ENCODE data around the gene TOB2. TPM values are rescaled to one million over a fixed set of nuclear protein-coding genes. Genes with fewer than 3 reads are reported as not detected.

The TOB2 gene, protein sequence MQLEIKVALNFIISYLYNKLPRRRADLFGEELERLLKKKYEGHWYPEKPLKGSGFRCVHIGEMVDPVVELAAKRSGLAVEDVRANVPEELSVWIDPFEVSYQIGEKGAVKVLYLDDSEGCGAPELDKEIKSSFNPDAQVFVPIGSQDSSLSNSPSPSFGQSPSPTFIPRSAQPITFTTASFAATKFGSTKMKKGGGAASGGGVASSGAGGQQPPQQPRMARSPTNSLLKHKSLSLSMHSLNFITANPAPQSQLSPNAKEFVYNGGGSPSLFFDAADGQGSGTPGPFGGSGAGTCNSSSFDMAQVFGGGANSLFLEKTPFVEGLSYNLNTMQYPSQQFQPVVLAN
- 12.6 and 28.4 TPM in 2 replicates for total RNA-seq (2011; cell fraction: chromatin; rRNA removed; ENCODE audit: low replicate concordance)
- total RNA-seq (2011; cell fraction: nucleolus; rRNA removed) = 13.4 and 17.7 TPM in 2 replicates
- 17.2 and 21.9 TPM in 2 replicates for total RNA-seq (2011; cell fraction: nucleoplasm; rRNA removed)
- total RNA-seq (2014; rRNA removed) (10.1 and 14.0 TPM in 2 replicates), total RNA-seq (2014; rRNA removed; fragmentation: Illumina TruSeq; extraction: Trizol) (5.8 and 5.9 TPM in 2 replicates), total RNA-seq (2015; rRNA removed; fragmentation: Illumina TruSeq; extraction: Trizol) (8.0 and 8.4 TPM in 2 replicates), total RNA-seq (2021) (17.4 and 20.5 TPM in 2 replicates), polyA plus RNA-seq (2011; rRNA removed) (3.6 and 6.7 TPM in 2 replicates), polyA plus RNA-seq (2014; fragmentation: Illumina TruSeq; extraction: Trizol) (11.6 and 11.8 TPM in 2 replicates), polyA plus RNA-seq (2014; fragmentation: Nextera tagmentation; extraction: Ambion mirVana) (1 to 10 TPM; 3.3 to 6.2 TPM), polyA plus RNA-seq (2014; rRNA removed) (7.3 and 7.7 TPM in 2 replicates), polyA minus RNA-seq (2011; rRNA and poly(A)+ RNA removed) (5.2 and 5.4 TPM in 2 replicates), Bru-seq, nascent RNA (percentile 81 among the genes with signal in this experiment), BruChase-seq, experiment 1, labeled RNA remaining after a 2-hour chase (percentile 88 among the genes with signal in this experiment), BruChase-seq, experiment 2, labeled RNA remaining after a 6-hour chase (percentile 89 among the genes with signal in this experiment)
- polyA plus RNA-seq (2011; cell fraction: cytosol; rRNA removed) = 5.7 and 7.7 TPM in 2 replicates
- 6.8 and 9.9 TPM in 2 replicates for polyA plus RNA-seq (2011; cell fraction: nucleus; rRNA removed)
- 7.9 and 9.5 TPM in 2 replicates for polyA plus RNA-seq (2012)
- polyA minus RNA-seq (2011; cell fraction: cytosol; rRNA and poly(A)+ RNA removed) = 8.1 and 9.7 TPM in 2 replicates
- 3.3 and 3.6 TPM in 2 replicates for polyA minus RNA-seq (2011; cell fraction: nucleus; rRNA and poly(A)+ RNA removed)
- long read RNA-seq, experiment 1, full-length matches to known transcripts = 4 of 86 reads
- long read RNA-seq, experiment 1, partial matches to known transcripts = 0 of 86 reads
- long read RNA-seq, experiment 1, other reads (novel, unspliced or antisense) = 82 of 86 reads
- long read RNA-seq, experiment 2, full-length matches to known transcripts = 4 of 24 reads
- long read RNA-seq, experiment 2, partial matches to known transcripts = 0 of 24 reads
- long read RNA-seq, experiment 2, other reads (novel, unspliced or antisense) = 20 of 24 reads
- long read RNA-seq, experiment 3, full-length matches to known transcripts = 2 of 5 reads
- long read RNA-seq, experiment 3, partial matches to known transcripts = 0 of 5 reads
- long read RNA-seq, experiment 3, other reads (novel, unspliced or antisense) = 3 of 5 reads

GRCh38 chr22:41446639-41447434, at the start of gene TOB2:
TOB2 (minus strand) TSS chr22:41446801; CDS start chr22:41437345, 9,456 bp downstream.
- in situ Hi-C loops (cut with MboI) (no loop called here), intact Hi-C loops (cut with micrococcal nuclease) (no loop called here)
- Histone ChIP-seq H3K79me2 (ENCODE audit: control insufficient read depth, insufficient read depth, low read length) (peaks cover 60% of the 10 kb centered on the region), H3K9ac (ENCODE audit: insufficient read depth in 1 of 2, low read depth in 2 of 2, low read length in 2 of 2) (peak within 1 kb of the TSS; percentile 89 to 96), H3K27ac (ENCODE audit: extremely low read depth, low read depth, low read length) (peak within 1 kb of the TSS; percentile 94), H3K9me1 (ENCODE audit: control insufficient read depth, insufficient read depth, low read length) (no peaks in the 10 kb centered on the region), H3K9me3 (replicated peaks; ENCODE audit: control insufficient read depth, insufficient read depth, low read depth, low read length) (no peaks in the 10 kb centered on the region), H3K4me2 (ENCODE audit: insufficient read depth, low read length) (peak within 1 kb of the TSS; percentile 94), H3K4me3 (peak within 1 kb of the TSS; percentile 92), H4K20me1 (replicated peaks; ENCODE audit: control insufficient read depth, insufficient read depth, low read length) (peaks cover 6% of the 10 kb centered on the region), H3K4me1 (replicated peaks in 1 of 2; ENCODE audit: control insufficient read depth in 2 of 2, insufficient read depth in 2 of 2, low read length in 2 of 2) (peaks cover 6 to 26% of the 10 kb centered on the region in 2 experiments; a peak in 4 of 5 replicates), H2AFZ (ENCODE audit: low read depth, low read length) (peak within 1 kb of the TSS; percentile 84), H3K27me3 (ENCODE audit: control insufficient read depth in 2 of 2, insufficient read depth in 2 of 2, low read length in 2 of 2) (no peaks in the 10 kb centered on the region), H3K36me3 (ENCODE audit: control insufficient read depth, insufficient read depth, low read length) (peaks cover 15% of the 10 kb centered on the region)
- DNase-seq (ENCODE audit: extremely low read depth in 1 of 4, low spot score in 3 of 4) (peak; percentile 74 to 94 (median 84)), ATAC-seq (peak; percentile 63), FAIRE-seq (no peak)
- POLR2A ChIA-PET = interaction anchor here (0.5 to 3.0 kb wide), 16 partner anchors 9 to 1982 kb away, joined by 3 to 36 read pairs (median 4); partner anchors contain the start of genes ACO2, PHF5A and TEF
- WGBS (ENCODE audit: insufficient coverage, low coverage, missing lambda C conversion rate) = 0% methylated on average over 20 of the region's 85 CpGs
- TSS peak; percentile 82 for BruUV-seq (replicated peaks)
- CTCF ChIA-PET (ENCODE audit: low intra/inter-chr PET ratio) = no interaction called here
- TF ChIP-seq CREB5 (CRISPR knock-in tag; IDR thresholded peaks at IDR 0.05) (no peak), ERF (CRISPR knock-in tag; IDR thresholded peaks at IDR 0.05) (peak; percentile 42; the same call in 1 of the 2 replicates), BHLHE40 (IDR thresholded peaks at IDR 0.05; ENCODE audit: low read length) (peak; percentile 61), RFX5 (IDR thresholded peaks at IDR 0.05; ENCODE audit: low read depth, low read length) (peak; percentile 67), MTA2 (IDR thresholded peaks at IDR 0.05; ENCODE audit: low read depth) (0 out of 2 replicates have a peak, but pooled peaks have one; percentile 13), ZNF551 (CRISPR knock-in tag; IDR thresholded peaks at IDR 0.05) (no peak), E2F8 (IDR thresholded peaks at IDR 0.05; ENCODE audit: low read depth, partially characterized antibody) (no peak), ZNF184 (CRISPR knock-in tag; IDR thresholded peaks at IDR 0.05) (no peak), ZNF778 (CRISPR knock-in tag; IDR thresholded peaks at IDR 0.05) (no peak), USF1 (CRISPR knock-in tag; IDR thresholded peaks at IDR 0.05) (no peak; the same call in 1 of the 2 replicates)

All from K562 (cell line).